Measurements from ENCODE around the gene GALNT18.

GALNT18 gene

GRCh38 chr11:11346303-11346702, 275.5 kb downstream of the GALNT18 start:
- no peak for DNase-seq (ENCODE audit: low read depth)
- TF ChIP-seq, protein P1, sequence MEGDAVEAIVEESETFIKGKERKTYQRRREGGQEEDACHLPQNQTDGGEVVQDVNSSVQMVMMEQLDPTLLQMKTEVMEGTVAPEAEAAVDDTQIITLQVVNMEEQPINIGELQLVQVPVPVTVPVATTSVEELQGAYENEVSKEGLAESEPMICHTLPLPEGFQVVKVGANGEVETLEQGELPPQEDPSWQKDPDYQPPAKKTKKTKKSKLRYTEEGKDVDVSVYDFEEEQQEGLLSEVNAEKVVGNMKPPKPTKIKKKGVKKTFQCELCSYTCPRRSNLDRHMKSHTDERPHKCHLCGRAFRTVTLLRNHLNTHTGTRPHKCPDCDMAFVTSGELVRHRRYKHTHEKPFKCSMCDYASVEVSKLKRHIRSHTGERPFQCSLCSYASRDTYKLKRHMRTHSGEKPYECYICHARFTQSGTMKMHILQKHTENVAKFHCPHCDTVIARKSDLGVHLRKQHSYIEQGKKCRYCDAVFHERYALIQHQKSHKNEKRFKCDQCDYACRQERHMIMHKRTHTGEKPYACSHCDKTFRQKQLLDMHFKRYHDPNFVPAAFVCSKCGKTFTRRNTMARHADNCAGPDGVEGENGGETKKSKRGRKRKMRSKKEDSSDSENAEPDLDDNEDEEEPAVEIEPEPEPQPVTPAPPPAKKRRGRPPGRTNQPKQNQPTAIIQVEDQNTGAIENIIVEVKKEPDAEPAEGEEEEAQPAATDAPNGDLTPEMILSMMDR (conservative IDR thresholded peaks at IDR 0.05; ENCODE audit: low read depth, low read length): no peak
- H3K4me3 ChIP-seq (ENCODE audit: low read depth, low read length): no peak overlapping the region

DNA sequence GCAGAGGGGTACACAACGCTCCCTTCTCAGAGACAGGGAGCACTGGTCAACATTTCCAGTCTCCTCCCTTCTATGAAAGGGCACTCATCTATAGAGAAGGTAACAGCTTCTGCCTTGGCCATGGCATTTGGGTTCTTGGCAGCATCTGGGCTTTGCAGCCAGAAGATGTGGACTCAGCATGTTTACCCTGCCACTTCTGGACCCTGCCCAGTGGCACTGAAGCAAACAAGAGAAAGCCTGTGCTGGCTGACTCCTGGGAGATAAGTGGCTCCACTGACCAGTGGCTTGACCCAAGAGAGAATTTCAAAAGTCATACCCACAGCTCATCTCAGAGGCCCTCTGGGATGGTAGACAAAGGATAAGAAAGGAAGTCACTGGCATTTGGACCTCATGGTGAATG, 276.7 kb downstream of the GALNT18 start:
- H3K4me3 ChIP-seq (ENCODE audit: low read depth, low read length): no peak overlapping the region
- TF ChIP-seq, protein P1 (conservative IDR thresholded peaks at IDR 0.05; ENCODE audit: low read depth, low read length): no peak
- DNase-seq (ENCODE audit: low read depth): no peak

DNA sequence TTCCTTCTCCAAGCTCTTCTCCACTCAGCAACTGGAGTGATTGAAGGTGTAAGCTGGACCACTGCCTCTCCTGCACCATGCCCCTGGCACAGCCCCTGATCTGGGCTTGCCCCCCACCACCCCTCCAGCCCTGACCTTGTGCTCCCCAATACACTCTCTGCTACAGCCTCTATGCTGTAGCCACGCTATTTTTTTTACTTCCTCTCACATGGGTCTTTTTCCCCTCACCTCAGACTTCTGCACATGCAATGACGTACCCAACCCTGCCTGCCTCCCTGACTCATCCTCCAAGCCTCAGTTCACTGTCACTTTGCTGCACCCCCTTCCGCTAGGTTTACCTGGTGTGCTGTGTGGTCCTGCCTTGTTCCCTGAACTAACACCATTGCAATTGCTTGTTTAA, 277.8 kb downstream of the GALNT18 start:
- no peak overlapping the region for H3K4me3 ChIP-seq (ENCODE audit: low read depth, low read length)
- TF ChIP-seq, protein P1 (conservative IDR thresholded peaks at IDR 0.05; ENCODE audit: low read depth, low read length): no peak
- DNase-seq (ENCODE audit: low read depth): no peak

- TF ChIP-seq, protein P1 (conservative IDR thresholded peaks at IDR 0.05; ENCODE audit: low read depth, low read length): no peak
- no peak overlapping the region for H3K4me3 ChIP-seq (ENCODE audit: low read depth, low read length)
- DNase-seq (ENCODE audit: low read depth): no peak
Observed at GRCh38 chr11:11338304-11338703, 283.5 kb downstream of the GALNT18 start.

GRCh38 chr11:11336664-11337063, 285.1 kb downstream of the GALNT18 start:
- H3K4me3 ChIP-seq (ENCODE audit: low read depth, low read length): no peak overlapping the region
- TF ChIP-seq, protein P1 (conservative IDR thresholded peaks at IDR 0.05; ENCODE audit: low read depth, low read length): no peak
- no peak for DNase-seq (ENCODE audit: low read depth)

GRCh38 chr11:11335043-11335442, 286.8 kb downstream of the GALNT18 start:
- TF ChIP-seq, protein P1 (conservative IDR thresholded peaks at IDR 0.05; ENCODE audit: low read depth, low read length): no peak
- no peak for DNase-seq (ENCODE audit: low read depth)
- no peak overlapping the region for H3K4me3 ChIP-seq (ENCODE audit: low read depth, low read length)

DNA sequence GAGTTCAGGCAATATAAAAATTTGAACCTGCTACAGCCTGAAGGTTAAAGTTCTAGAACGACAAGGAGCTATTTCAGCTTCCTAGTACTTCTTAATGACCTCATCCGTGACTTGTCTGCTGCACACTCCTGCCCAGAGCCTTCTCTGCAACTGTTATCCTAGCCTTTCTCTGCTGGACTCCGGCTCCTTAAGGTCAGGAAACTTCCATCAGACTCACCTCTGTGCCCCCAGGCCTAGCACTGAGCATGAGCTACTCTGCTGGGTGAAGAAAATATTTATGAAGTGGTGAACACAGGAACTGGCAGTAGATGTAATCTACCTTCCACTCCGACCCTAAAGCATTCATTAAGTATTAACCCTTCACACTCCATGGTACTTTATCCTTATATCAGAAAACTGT, 287.2 kb downstream of the GALNT18 start:
- TF ChIP-seq, protein P1 (conservative IDR thresholded peaks at IDR 0.05; ENCODE audit: low read depth, low read length): no peak
- no peak for DNase-seq (ENCODE audit: low read depth)
- H3K4me3 ChIP-seq (ENCODE audit: low read depth, low read length): no peak overlapping the region
